Suprapubic skin (tissue), 4 donors: ENCODE measurements around the gene PIK3R5. TPM values are rescaled to one million over a fixed set of nuclear protein-coding genes. Genes with fewer than 3 reads are reported as not detected.

ENCODE experiments used
- DNase-seq, 2 donors: peaks; one replicate each; pipeline ENCODE4 v3.0.0-alpha.2; 2019; ENCODE audit warnings: low spot score in 2 of 2
- H3K27ac ChIP-seq: fragments of 200-600 bp; sonication (generic); one replicate; pipeline ENCODE4 v1.5.1; 2019
- H3K27me3 ChIP-seq: fragments of 200-600 bp; sonication (generic); one replicate; pipeline ENCODE4 v1.5.1; 2019
- H3K36me3 ChIP-seq: fragments of 200-600 bp; sonication (generic); one replicate; pipeline ENCODE4 v1.5.1; 2019
- H3K4me1 ChIP-seq: fragments of 200-600 bp; sonication (generic); one replicate; pipeline ENCODE4 v1.5.1; 2019
- H3K4me3 ChIP-seq: fragments of 200-600 bp; sonication (generic); one replicate; pipeline ENCODE4 v1.5.1; 2019; ENCODE audit warnings: mild to moderate bottlenecking
- H3K9me3 ChIP-seq: fragments of 200-600 bp; sonication (generic); one replicate; pipeline ENCODE4 v1.5.1; 2019
- CTCF ChIP-seq, 2 donors: fragments of 200-600 bp in 1 of 2; fragments of 450-650 bp in 1 of 2; sonication (generic) in 1 of 2; IDR thresholded peaks; one replicate each; pipeline ENCODE4 v1.5.1; 2016 to 2019; ENCODE audit warnings: antibody characterized with exemption in 2 of 2, mild to moderate bottlenecking in 1 of 2, moderate library complexity in 1 of 2
- EP300 ChIP-seq: sonication (generic); formaldehyde crosslinking; IDR thresholded peaks from one replicate; pipeline ENCODE4 v1.6.1; 2017; ENCODE audit warnings: antibody characterized with exemption
- POLR2A ChIP-seq, 2 donors: fragments of 450-650 bp; IDR thresholded peaks; one replicate each; pipeline ENCODE4 v1.6.1; 2017; ENCODE audit warnings: antibody characterized with exemption in 2 of 2, mild to moderate bottlenecking in 2 of 2, moderate library complexity in 2 of 2
- POLR2AphosphoS5 ChIP-seq, 3 donors: sonication (generic); formaldehyde crosslinking; IDR thresholded peaks; one replicate each; pipeline ENCODE4 v1.6.1; 2017; ENCODE audit warnings: antibody characterized with exemption in 3 of 3
- WGBS: methylation state at CpG from one replicate; pipeline ENCODE4 v1.1.5; 2018; 5-methylcytosine and 5-hydroxymethylcytosine counted together
- total RNA-seq, 4 donors: library from RNA; depleted of rRNA; stranded (reverse); fragments of >200 nt; gene quantifications; one replicate each; pipeline ENCODE4 v1.1.0, GENCODE V29; 2016

The PIK3R5 gene
- total RNA-seq, 4 donors from 2014 or later: 3.6 to 13.5 (median 5.0) TPM

GRCh38 chr17:8875957-8876356, 89.5 kb downstream of the PIK3R5 start:
- 86% methylated on average over 5 of the region's 5 CpGs for WGBS
- H3K27me3 ChIP-seq: peaks cover 17% of the 10 kb centered on the region
- H3K9me3 ChIP-seq: no peaks in the 10 kb centered on the region
- no peak for DNase-seq
- no peaks in the 10 kb centered on the region for H3K4me1 ChIP-seq
- H3K4me3 ChIP-seq: no peak overlapping the region
- no peak overlapping the region for H3K27ac ChIP-seq
- TF ChIP-seq EP300: no peak
- no peak for TF ChIP-seq CTCF (IDR thresholded peaks at IDR 0.05)
- TF ChIP-seq POLR2A (IDR thresholded peaks at IDR 0.05): no peak
- TF ChIP-seq POLR2AphosphoS5 (IDR thresholded peaks at IDR 0.05): no peak
- H3K36me3 ChIP-seq: no peaks in the 10 kb centered on the region

GRCh38 chr17:8875436-8875835, 90.1 kb downstream of the PIK3R5 start:
- no peaks in the 10 kb centered on the region for H3K9me3 ChIP-seq

DNA sequence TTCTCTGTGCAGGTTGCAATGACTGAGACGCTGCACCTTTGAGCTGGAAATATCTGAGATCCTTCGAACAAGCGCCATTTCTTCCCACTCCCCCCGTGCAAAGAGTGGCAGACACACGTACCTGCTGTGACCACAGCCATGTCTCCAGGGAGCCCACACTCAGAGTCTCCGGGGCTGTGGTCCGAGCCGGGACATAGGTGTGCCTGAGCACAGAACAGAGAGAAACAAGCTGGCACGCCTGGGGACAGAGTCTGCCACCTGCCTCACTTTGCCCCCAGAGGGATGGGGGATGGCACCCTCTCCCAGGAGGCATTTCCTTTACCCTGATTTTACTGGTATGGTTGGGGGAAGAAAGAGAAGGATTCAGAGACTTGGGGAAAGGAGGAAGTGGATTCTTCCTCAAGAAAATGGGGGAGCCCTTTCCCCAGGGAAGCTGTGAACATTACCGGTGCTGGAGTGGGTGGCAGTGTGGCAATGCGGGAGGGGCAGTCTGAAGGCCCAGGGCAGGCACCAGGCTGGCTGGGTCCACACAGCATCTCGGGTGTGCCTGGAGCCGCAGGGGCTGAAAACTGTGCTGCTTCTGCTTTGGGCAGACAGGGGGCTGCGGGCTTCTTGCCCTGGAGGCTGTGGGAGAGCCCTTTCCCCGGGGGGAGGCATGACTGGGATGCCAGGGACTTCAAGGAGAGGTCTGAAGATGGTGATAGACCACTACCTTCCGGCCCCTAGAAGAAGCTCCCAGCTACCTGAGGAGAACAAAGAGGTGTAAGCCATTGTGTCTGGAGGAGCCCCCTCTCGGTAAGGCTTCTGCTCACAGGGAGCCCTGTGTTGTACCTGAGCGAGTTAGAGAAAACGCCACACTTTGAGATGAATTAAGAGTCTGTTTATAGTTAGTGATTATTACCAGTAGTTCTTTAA, 91.4 kb downstream of the PIK3R5 start:
- TF ChIP-seq POLR2AphosphoS5 (IDR thresholded peaks at IDR 0.05): no peak
- TF ChIP-seq POLR2A (IDR thresholded peaks at IDR 0.05): no peak
- no peak for TF ChIP-seq EP300
- Histone ChIP-seq H3K36me3 (no peaks in the 10 kb centered on the region), H3K27ac (no peak overlapping the region), H3K4me1 (no peaks in the 10 kb centered on the region), H3K27me3 (peaks cover 17% of the 10 kb centered on the region), H3K9me3 (no peaks in the 10 kb centered on the region), H3K4me3 (no peak overlapping the region)
- WGBS: 69% methylated on average over 18 of the region's 19 CpGs
- DNase-seq: no peak

More at GRCh38 chr17:8875436-8875835, 90.1 kb downstream of the PIK3R5 start:
- Histone ChIP-seq H3K4me1 (no peaks in the 10 kb centered on the region), H3K36me3 (no peaks in the 10 kb centered on the region), H3K4me3 (no peak overlapping the region), H3K27ac (no peak overlapping the region), H3K27me3 (peaks cover 17% of the 10 kb centered on the region)
- TF ChIP-seq POLR2A (IDR thresholded peaks at IDR 0.05) (no peak), POLR2AphosphoS5 (IDR thresholded peaks at IDR 0.05) (no peak), CTCF (IDR thresholded peaks at IDR 0.05) (no peak), EP300 (no peak)
- no peak for DNase-seq
- WGBS: 89% methylated on average over 12 of the region's 12 CpGs

- Histone ChIP-seq H3K9me3 (no peaks in the 10 kb centered on the region), H3K27ac (no peak overlapping the region), H3K27me3 (peaks cover 17% of the 10 kb centered on the region), H3K4me1 (no peaks in the 10 kb centered on the region), H3K4me3 (no peak overlapping the region), H3K36me3 (no peaks in the 10 kb centered on the region)
- DNase-seq: no peak
- TF ChIP-seq EP300 (no peak), POLR2AphosphoS5 (IDR thresholded peaks at IDR 0.05) (no peak), POLR2A (IDR thresholded peaks at IDR 0.05) (no peak), CTCF (IDR thresholded peaks at IDR 0.05) (no peak)
- 55% methylated on average over 16 of the region's 17 CpGs for WGBS
Measured at GRCh38 chr17:8872705-8873435, 92.6 kb downstream of the PIK3R5 start.

- TF ChIP-seq POLR2AphosphoS5 (IDR thresholded peaks at IDR 0.05) (no peak), POLR2A (IDR thresholded peaks at IDR 0.05) (no peak), EP300 (no peak), CTCF (IDR thresholded peaks at IDR 0.05) (no peak)
- Histone ChIP-seq H3K4me1 (no peaks in the 10 kb centered on the region), H3K36me3 (no peaks in the 10 kb centered on the region), H3K27ac (no peak overlapping the region), H3K27me3 (peaks cover 21% of the 10 kb centered on the region), H3K4me3 (no peak overlapping the region), H3K9me3 (no peaks in the 10 kb centered on the region)
- DNase-seq: no peak
- WGBS: 90% methylated on average over 7 of the region's 7 CpGs
Measured at GRCh38 chr17:8872036-8872704, 93.3 kb downstream of the PIK3R5 start.
